ENCODE data around the gene CD2AP.
"Not testable (repeated sequence)": the region's sequence is repeated elsewhere in the genome, so short reads cannot be mapped to it uniquely, and the experiment has no call there.

Gene CD2AP, protein sequence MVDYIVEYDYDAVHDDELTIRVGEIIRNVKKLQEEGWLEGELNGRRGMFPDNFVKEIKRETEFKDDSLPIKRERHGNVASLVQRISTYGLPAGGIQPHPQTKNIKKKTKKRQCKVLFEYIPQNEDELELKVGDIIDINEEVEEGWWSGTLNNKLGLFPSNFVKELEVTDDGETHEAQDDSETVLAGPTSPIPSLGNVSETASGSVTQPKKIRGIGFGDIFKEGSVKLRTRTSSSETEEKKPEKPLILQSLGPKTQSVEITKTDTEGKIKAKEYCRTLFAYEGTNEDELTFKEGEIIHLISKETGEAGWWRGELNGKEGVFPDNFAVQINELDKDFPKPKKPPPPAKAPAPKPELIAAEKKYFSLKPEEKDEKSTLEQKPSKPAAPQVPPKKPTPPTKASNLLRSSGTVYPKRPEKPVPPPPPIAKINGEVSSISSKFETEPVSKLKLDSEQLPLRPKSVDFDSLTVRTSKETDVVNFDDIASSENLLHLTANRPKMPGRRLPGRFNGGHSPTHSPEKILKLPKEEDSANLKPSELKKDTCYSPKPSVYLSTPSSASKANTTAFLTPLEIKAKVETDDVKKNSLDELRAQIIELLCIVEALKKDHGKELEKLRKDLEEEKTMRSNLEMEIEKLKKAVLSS

DNA sequence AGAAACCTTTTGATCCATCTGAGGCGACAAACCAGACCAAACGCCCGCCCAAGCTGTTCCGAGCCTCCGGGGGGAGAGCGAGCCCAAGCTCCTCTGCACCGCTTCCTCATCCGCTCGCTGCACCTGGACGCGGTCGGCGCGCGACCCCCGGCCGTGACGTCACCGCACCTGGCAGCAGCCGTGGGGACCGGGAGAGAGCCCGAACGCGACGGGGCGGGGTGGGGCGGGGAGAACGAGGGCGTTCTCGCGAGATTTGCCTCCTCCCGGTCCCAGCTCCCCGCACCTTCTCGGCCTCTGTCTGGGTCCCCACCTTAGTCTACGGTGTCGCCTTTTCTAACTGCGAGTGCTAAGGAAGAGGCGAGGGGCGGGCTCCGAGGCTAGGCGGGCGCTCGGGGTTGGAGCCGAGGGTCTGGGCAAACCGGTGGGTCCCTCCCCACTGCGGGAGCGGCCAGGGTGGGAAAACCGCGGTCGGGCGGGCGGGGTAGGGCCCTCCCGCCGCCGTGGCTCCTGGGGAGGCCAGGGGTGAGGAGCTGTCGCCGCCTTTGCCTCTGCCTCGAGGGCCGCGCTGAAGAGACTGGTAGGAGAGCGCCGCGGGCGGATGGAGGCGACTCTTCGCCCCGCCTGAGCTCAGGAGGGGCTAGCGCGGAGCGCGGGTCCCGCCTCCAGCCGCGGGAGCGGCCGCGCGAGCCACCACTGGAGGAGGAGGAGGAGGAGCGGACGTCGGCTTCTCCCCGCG is at the start of gene CD2AP:
CD2AP (plus strand) TSS at position 293 of the 736 bp plus-strand sequence. CDS start 456 bp downstream, outside the sequence.
- DNase-seq (ENCODE audit: low read depth), result peak; percentile 81

DNA sequence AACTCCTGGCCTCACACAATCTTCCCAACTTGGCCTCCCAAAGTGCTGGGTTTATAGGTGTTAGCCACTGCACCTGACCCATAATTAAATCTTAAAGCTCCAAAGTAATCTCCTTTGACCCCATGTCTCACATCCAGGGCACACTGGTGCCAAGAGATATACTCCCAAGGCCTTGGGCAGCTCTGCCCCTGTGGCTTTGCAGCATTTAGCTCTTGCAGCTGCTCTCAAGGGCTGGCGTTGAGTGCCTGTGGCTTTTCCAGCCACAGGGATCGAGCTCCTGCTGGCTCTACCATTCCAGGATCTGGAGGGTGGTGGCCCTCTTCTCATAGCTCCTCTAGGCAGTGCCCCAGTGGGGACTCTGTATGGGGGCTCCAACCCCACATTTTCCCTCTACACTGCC is 49.3 kb upstream of the CD2AP start:
- DNase-seq (ENCODE audit: low read depth), result no peak

DNA sequence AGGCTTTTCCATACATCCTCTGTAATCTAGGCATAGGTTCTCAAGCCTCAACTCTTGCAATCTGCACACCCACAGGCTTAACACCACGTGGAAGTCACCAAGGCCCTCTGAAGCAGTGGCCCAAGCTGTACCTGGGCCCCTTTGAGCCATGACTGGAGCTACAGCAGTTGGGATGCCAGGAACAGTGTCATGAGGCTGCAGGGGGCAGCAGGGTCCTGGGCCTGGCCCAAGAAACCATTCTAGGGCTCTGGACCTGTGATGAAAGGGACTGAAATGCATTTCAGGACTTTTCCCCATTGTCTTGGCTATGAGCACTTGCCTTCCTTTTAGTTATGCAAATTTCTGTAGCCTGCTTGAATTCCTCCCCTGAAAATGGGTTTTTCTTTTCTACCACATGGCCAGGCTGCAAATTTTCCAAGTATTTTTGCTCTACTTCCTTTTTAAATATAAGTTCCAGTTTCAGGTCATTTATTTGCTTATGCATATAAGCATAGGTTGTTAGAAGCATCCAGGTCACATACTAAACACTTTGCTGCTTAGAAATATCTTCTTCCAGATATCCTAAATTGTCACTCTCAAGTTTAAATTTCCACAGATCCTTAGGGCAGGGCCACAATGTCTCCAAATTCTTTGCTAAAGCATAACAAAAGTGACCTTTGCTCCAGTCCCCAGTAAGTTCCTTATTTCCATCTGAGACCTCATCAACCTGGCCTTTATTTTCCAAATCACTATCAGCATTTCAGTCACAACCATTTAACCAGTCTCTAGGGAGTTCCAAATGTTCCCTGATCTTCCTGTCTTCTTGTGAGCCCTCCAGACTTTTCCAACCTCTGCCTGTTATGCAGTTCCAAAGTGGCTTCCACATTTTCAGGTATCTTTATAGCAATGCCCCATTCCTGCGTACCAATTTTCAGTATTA is 48.6 kb upstream of the CD2AP start:
- no peak for DNase-seq (ENCODE audit: low read depth)

DNA sequence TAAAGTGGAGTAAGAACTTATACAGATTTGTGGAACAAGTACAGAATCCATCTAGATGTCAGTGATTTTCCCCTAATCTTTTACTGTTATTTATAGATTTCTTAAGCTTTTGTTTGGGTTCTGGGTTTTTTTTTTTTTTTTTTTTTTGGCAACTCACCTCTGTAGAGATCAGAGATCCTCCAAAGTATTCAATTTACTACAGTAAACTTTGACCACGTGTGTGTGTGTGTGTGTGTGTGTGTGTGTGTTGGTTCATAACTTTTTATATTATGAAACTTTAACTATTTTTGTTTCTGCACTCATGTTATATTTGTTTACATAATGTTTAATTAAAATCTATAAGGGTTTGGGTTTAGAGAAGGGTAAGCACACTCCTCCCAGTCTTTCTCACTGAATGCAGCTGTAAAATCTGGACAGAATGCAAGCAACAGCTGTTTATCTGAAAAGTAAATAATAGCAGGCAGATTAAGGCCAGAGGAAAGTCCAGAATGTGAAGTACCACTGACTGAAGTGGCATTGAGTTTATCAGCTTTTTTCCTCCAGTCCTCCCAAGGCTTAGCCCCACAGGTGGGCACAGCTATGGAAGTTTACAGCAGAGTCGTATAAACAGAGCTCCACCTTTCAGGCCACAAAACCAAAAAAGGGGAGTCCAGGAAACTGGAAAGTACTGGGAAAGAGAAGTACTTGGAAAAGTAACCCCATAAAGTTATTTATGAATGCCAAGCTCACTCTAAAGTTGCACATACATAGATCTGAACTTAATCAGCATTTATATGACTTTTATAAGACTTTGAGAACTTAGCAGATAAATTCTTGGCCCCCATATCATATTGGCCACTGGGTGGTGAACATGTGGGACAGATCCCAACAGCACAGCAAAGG is 43.0 kb upstream of the CD2AP start:
- DNase-seq (ENCODE audit: low read depth), result no peak

DNA sequence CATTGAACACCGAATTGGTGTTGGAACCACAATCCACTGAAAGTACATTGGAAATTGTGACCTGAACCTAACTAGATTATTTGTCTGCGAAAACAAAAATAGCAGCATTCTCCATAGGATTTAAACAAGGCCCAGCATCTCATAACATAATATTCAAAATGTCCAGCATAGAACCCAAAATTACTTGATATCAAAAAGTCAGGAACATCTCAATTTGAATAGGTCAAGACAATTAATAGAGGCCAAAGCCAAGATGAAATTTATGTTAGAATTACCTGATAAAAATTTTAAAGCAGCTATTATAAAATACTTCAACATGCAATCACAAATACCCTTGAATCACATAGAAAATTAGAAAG is 42.4 kb upstream of the CD2AP start:
- DNase-seq (ENCODE audit: low read depth), result no peak

DNA sequence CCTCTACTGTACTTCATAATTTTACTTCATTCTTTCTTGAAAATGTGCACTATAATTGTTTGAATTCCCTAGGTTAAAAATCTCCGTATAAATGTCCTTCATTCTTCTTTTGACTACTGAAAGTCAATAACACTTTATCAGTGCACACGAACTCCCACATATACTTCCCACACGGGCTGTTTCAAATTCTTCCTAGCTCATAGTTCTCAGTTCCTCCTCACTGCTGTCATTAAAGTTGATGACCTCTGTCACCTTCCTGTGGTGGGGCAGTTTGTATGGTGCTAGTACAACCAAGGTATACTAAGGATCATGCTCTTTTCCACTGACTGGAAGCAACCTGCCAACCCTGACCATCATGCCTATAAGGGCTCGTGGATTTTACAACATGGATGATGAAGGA is 40.0 kb upstream of the CD2AP start:
- DNase-seq (ENCODE audit: low read depth), result no peak

DNA sequence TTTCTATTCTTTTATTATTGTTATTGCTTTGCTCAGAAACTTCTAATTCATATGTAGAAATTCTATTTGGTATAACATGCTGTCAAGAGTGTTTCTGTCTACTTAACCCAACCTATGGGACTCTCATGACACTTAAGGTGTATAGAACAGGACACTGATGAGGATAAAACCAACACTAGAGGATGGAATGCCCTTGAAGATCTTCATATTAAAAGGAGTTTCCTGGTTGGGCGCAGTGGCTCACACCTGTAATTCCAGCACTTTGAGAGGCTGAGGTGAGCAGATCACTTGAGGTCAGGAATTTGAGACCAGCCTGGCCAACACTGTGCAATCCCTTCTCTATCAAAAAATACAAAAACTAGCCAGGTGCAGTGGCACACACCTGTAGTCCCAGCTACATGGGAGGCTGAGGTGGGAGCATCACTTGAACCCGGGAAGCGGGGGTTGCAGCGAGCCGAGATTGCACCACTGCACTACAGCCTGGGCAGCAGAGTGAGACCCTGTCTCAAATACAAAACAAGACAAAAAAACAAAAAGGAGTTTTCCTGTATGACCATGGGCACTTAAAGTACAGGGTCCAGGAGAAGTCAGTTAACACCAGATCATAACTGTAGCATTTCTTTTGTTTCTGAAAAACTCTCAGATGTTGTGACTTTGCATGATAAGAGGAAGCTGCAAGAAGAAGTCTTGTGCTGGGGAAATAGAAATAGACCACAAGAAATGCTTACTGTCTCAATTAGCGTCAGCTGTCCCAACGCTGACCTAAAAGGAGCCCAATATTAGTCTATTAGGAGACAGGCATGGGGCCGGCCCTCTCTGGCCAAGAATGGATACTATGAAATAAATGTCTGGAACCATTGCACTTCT is 38.9 kb upstream of the CD2AP start:
- DNase-seq (ENCODE audit: low read depth), result no peak

DNA sequence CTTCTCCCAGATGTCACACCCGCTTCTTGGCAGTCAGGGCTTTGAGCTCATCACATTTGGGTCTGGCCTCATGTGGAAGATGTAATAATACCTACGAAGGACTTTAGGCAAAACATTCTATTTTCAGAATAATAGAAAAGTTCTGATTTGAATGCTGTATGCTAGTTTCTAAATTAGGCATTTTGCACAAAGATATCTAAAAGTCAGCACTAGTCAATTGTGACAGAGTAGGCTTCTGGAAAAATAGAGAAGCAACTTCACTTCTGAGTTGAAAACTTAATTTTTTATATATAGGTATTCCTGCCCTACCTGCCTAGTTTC is 38.3 kb upstream of the CD2AP start:
- no peak for DNase-seq (ENCODE audit: low read depth)

DNA sequence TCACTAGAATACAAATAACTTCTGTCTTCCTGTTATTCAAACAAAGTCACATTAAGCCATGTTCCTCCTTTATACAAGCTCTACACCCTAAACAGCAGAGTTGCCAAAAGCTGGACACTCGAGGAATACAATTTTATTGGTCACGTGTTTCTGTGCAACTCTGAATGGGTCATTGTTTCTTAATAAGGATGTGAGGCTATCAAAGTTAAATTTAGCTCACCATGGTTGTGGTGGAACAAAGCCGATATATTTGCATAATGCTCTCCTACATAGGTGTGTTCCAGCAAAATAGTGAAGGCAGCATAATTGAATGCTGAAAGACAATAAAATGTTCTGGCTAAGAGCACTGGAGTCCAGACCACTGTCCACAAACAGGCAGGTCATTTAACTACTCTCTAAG is 36.9 kb upstream of the CD2AP start:
- DNase-seq (ENCODE audit: low read depth), result no peak

DNA sequence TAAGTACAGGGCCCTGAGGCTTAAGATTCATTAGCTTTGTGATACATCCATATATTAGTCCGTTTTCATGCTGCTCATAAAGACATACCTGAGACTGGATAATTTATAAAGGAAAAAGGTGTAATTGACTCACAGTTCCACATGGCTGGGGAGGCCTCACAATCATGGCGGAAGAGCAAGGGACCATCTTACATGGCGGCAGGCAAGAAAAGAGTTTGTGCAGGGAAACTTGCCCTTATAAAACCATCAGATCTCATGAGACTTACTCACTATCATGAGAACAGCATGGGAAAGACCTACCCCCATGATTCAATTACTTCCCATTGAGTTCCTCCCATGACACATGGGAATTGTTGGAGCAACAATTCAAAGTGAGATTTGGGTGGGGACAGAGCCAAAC is 32.6 kb upstream of the CD2AP start:
- not testable (repeated sequence) for DNase-seq (ENCODE audit: low read depth)

DNA sequence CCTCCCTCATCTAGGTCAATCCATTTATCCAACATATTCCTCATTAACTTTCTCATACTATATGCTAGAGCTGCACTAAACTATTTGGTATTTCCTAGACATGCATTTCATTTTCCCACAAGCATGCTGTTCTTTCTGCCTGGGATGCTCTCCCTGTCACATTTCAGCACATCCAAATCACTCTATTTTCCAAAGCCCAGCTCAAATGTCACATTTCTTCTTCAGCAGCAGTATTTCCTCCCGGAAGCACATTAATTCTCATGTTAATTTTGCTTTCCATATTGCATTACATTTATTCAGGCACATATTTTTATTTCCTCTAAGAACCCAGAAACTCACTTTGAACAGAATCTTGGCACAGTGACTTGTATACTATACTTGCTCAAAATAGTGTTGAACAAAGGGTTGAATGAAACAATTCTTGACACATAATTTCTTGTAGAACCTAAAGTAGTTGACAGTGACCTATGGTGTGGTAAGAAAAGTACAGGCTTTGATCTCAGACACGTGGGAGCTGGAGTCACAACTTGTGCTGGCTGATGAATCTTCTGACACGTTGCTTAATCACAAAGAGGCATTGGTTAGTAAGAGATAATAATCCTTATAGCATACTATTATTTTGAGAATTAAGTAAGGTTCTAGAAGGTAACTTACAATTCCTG is 30.8 kb upstream of the CD2AP start:
- no peak for DNase-seq (ENCODE audit: low read depth)

DNA sequence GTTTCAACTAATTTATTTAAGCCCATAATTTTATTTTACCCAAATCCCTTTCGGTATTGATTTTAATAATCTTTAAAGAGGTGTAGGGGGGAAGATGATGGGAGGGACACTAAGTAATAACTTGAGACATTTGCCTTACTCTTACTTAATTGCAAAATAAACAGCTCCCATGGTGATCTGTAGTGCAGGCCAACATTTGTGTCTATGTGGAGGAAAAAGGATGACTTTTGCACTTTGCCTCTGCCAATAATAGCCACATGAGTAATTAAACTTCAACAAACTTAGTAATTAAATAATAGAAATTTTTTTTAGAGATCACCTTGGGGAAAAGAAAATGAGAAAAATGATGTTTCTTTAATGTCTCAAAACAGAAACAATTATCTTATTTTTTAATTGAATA is 29.9 kb upstream of the CD2AP start:
- no peak for DNase-seq (ENCODE audit: low read depth)

DNA sequence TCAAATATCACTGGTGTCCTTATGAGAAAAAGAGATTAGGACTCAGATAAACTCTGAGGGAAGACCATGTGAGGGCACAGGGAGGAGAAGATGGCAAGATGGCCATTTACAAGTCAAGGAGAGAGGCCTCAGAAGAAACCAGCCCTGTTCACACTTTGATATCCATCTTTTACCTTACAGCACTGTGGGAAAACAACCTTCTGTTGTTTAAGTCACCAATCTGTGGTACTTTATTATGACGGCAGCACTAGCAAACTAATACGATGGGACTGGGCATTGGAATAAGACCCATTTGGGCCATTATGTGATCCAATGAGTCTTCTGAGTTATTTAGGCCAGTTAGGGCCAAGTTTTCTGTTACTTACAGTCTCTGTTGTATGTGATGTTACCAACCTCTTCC is 26.4 kb upstream of the CD2AP start:
- no peak for DNase-seq (ENCODE audit: low read depth)

DNA sequence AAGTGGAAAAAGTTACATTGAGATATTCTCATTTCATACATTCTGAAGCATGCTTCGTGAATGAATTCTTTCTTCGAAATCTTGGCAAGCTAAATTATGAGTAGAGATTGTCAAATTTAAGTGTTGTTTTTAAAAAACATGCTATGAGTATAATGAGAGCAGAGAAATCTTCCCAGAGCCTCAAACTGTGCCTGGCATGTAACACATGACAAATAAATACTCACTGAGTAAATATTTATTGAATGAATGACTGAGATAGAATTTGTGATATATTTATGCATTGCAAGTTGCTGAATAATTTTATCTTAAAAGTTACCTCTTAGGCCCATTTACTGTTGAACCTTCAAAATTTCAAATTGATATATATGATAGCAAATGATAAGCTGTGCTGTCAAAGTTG is 24.7 kb upstream of the CD2AP start:
- no peak for DNase-seq (ENCODE audit: low read depth)

DNA sequence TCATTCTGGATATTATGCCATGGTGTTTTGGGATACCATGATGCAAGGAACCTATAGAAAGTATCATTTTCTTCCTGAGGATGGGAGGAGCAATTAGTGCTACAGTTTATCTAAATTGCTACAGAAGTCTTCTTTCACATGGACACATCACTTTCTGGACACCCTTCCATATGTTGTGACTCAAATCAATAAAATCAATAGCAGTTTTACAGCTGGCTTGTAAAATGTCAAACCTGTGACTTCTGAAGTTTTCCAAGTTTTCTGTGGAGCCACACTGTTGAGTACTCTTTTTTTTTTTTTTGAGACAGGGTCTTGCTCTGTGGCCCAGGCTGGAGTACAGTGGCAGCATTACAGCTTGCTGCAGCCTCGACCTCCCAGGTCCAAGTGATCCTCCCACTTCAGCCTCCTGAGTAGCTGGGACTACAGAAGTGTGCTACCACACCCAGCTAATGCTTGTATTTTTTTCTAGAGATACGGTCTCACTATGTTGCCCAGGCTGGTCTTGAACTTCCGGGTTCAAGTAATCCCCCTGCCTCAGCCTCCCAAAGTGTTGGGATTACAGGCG is 24.1 kb upstream of the CD2AP start:
- no peak for DNase-seq (ENCODE audit: low read depth)

DNA sequence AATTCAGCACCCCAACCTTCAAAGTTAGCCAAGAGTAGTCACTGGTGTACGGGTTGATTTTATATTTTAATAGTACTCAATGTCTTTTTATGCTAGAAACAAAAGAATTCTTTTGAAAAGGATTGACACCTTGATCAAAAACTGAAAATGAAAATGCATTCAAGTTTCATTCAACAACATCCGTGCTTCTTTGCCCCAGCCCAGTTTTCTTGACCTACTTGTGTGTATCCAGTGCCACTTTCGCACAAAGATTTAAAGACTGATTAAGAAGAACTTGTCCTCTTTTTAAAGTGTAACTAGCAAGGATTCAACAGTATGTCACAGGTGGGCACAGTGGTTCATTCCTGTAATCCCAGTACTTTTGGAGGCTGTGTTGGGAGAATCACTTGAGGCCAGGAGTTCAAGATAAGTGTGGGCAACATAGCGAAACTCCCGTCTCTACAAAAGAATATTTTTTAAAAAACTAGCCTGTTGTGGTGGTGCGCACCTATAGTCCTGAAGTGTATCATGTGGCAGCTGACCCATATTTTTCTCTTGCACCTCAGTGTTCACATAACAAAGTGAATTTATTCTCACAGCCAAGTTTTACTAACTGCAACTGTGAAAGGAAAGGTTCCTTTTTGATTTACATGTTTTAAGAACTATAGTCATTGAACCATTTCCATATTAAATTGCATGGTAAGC is 22.7 kb upstream of the CD2AP start:
- DNase-seq (ENCODE audit: low read depth), result no peak

DNA sequence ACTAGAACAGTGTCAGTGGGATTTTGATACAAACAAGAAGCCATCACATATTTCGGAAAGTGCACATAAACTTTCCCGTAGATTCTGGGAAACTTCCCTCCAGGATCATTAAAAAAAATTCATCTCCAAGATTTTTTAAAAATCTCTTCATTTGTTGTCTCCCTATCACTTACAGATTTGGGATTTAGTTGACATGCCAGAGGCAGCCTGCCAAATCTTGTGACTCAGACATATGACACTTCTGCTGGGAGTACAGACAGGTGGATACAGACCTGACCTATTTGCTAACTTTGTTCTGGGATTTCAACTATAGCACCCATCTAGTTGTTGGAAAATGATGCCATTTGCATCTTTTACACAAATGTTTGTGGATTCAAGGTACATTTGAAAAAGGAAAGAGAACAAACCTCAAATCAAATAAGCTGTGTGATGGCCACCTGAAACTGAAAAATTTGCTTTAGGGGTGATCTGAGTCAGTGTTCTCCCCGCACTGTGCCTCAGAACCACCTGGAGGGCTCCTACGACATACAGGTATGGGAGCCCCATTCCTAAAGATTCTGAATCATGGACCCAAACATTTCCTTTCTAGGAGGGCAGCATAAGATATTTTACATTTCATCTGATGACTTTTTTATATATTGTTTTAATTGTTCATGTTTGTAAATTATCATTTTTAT is 21.9 kb upstream of the CD2AP start:
- DNase-seq (ENCODE audit: low read depth), result no peak

DNA sequence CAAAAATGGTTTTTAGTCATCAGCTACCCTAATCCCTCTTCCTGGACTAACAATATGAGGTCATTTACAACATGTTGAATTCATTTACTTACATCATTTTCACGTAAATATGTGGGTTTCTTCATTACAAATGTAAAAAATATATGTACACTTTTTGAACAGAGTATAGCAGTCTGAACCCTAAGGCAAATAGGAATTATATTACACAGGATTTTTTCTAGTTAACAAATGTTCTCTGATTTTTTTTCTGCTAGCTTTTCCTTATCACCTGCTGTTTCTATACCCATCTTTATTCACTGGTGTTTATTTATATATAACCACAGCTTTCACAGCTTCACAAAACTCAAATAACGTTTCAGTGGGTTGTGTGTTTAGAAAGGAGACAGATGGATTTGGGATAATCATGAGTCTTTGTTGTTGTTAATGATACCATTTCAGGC is 21.0 kb upstream of the CD2AP start:
- DNase-seq (ENCODE audit: low read depth), result no peak
